ENCODE data around the gene DGKI. TPM values are rescaled to one million over a fixed set of nuclear protein-coding genes. Genes with fewer than 3 reads are reported as not detected.

DGKI gene
- total and polyA plus RNA-seq, 9 of the 15 experiments (the other 6 are each of a cell fraction or from before 2014, with no cell fraction given), result 0.11 to 0.54 (median 0.15) TPM; not detected in 5

DNA sequence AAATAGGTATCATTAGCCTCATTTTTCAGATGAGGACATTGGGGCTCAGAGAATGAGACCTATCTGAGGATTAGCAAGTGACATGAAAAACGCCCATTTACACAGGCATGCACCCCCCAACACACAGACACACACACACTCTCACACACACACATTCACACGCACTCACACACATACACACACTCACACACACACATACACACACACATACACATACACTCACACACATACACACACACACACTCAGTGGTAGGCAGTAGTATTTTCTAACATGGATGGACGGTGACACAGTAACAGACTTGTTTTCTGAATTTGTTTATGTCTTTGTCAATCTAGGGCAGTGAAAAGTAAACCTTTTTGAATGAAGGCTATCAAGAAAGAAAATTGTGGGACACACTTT, 21.3 kb downstream of the DGKI start:
- intact Hi-C loops (cut with micrococcal nuclease) (no loop called here), in situ Hi-C loops (cut with MboI) (no loop called here)
- H3K4me2 ChIP-seq (ENCODE audit: insufficient read depth, low read length), result no peak overlapping the region
- ChIA-PET POLR2A (no interaction called here), CTCF (ENCODE audit: low intra/inter-chr PET ratio) (no interaction called here)
- no peaks in the 10 kb centered on the region for H3K79me2 ChIP-seq (ENCODE audit: control insufficient read depth, insufficient read depth, low read length)
- no peak overlapping the region for H3K27ac ChIP-seq (ENCODE audit: extremely low read depth, low read depth, low read length)
- H3K27me3 ChIP-seq (ENCODE audit: control insufficient read depth in 2 of 2, insufficient read depth in 2 of 2, low read length in 2 of 2), result peaks cover 4 to 7% of the 10 kb centered on the region in 2 experiments
- no peaks in the 10 kb centered on the region for H3K4me1 ChIP-seq (replicated peaks in 1 of 2; ENCODE audit: control insufficient read depth in 2 of 2, insufficient read depth in 2 of 2, low read length in 2 of 2)
- no peaks in the 10 kb centered on the region for H3K36me3 ChIP-seq (ENCODE audit: control insufficient read depth, insufficient read depth, low read length)
- DNase-seq (ENCODE audit: extremely low read depth in 1 of 4, low spot score in 3 of 4), result no peak
- H3K9me1 ChIP-seq (ENCODE audit: control insufficient read depth, insufficient read depth, low read length), result no peaks in the 10 kb centered on the region
- no peak overlapping the region for H3K9ac ChIP-seq (ENCODE audit: insufficient read depth in 1 of 2, low read depth in 2 of 2, low read length in 2 of 2)
- ATAC-seq, result no peak
- WGBS (ENCODE audit: insufficient coverage, low coverage, missing lambda C conversion rate), result 0% methylated on average over 3 of the region's 3 CpGs
- no peak overlapping the region for H2AFZ ChIP-seq (ENCODE audit: low read depth, low read length)
- TF ChIP-seq OTX1 (CRISPR knock-in tag; IDR thresholded peaks at IDR 0.05) (peak; percentile 79; the same call in 1 of the 2 replicates), MCM3 (IDR thresholded peaks at IDR 0.05) (peak; percentile 82; the same call in 1 of the 2 replicates), NFRKB (IDR thresholded peaks at IDR 0.05; ENCODE audit: low read depth) (no peak), ZNF584 (CRISPR knock-in tag; IDR thresholded peaks at IDR 0.05; ENCODE audit: low read depth) (no peak), BHLHE40 (IDR thresholded peaks at IDR 0.05; ENCODE audit: low read length) (no peak)
- TF ChIP-seq, protein P1, sequence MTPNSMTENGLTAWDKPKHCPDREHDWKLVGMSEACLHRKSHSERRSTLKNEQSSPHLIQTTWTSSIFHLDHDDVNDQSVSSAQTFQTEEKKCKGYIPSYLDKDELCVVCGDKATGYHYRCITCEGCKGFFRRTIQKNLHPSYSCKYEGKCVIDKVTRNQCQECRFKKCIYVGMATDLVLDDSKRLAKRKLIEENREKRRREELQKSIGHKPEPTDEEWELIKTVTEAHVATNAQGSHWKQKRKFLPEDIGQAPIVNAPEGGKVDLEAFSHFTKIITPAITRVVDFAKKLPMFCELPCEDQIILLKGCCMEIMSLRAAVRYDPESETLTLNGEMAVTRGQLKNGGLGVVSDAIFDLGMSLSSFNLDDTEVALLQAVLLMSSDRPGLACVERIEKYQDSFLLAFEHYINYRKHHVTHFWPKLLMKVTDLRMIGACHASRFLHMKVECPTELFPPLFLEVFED (CRISPR knock-in tag; conservative IDR thresholded peaks at IDR 0.05), result 0 out of 2 replicates have a peak, but pooled peaks have one; percentile 61
- TF ChIP-seq, protein P2, sequence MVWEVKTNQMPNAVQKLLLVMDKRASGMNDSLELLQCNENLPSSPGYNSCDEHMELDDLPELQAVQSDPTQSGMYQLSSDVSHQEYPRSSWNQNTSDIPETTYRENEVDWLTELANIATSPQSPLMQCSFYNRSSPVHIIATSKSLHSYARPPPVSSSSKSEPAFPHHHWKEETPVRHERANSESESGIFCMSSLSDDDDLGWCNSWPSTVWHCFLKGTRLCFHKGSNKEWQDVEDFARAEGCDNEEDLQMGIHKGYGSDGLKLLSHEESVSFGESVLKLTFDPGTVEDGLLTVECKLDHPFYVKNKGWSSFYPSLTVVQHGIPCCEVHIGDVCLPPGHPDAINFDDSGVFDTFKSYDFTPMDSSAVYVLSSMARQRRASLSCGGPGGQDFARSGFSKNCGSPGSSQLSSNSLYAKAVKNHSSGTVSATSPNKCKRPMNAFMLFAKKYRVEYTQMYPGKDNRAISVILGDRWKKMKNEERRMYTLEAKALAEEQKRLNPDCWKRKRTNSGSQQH (CRISPR knock-in tag; IDR thresholded peaks at IDR 0.05), result peak; percentile 62; the same call in 1 of the 2 replicates
- TF ChIP-seq, protein P3, sequence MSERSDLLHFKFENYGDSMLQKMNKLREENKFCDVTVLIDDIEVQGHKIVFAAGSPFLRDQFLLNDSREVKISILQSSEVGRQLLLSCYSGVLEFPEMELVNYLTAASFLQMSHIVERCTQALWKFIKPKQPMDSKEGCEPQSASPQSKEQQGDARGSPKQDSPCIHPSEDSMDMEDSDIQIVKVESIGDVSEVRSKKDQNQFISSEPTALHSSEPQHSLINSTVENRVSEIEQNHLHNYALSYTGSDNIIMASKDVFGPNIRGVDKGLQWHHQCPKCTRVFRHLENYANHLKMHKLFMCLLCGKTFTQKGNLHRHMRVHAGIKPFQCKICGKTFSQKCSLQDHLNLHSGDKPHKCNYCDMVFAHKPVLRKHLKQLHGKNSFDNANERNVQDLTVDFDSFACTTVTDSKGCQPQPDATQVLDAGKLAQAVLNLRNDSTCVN (CRISPR knock-in tag; IDR thresholded peaks at IDR 0.05), result 0 out of 2 replicates have a peak, but pooled peaks have one; percentile 54
- FAIRE-seq, result peak; percentile 56
- BruUV-seq (replicated peaks), result no TSS peak
- H4K20me1 ChIP-seq (replicated peaks; ENCODE audit: control insufficient read depth, insufficient read depth, low read length), result no peaks in the 10 kb centered on the region
- no peaks in the 10 kb centered on the region for H3K9me3 ChIP-seq (replicated peaks; ENCODE audit: control insufficient read depth, insufficient read depth, low read depth, low read length)
- H3K4me3 ChIP-seq, result no peak overlapping the region
